HL-60 (cell line): ENCODE results near the gene KCNQ5.

Source experiments
- CTCF ChIP-seq: IDR thresholded peaks from one replicate; pipeline ENCODE4 v1.5.1; 2011; ENCODE audit warnings: low read length, control low read depth, inconsistent platforms; ENCODE audit not compliant: insufficient read depth
- POLR2AphosphoS5 ChIP-seq: IDR thresholded peaks from 2 replicates; pipeline ENCODE4 v1.6.1; 2012; ENCODE audit warnings: low read depth
- REST ChIP-seq: IDR thresholded peaks from 2 replicates; pipeline ENCODE4 v1.6.1; 2012; ENCODE audit warnings: low read depth; ENCODE audit not compliant: insufficient replicate concordance

- TF ChIP-seq CTCF (no peak), REST (no peak), POLR2AphosphoS5 (no peak)
These were observed 464.9 kb downstream of the KCNQ5 start for GRCh38 chr6:73086726-73087125.
